ENCODE measurements around the gene TRPM6.

DNA sequence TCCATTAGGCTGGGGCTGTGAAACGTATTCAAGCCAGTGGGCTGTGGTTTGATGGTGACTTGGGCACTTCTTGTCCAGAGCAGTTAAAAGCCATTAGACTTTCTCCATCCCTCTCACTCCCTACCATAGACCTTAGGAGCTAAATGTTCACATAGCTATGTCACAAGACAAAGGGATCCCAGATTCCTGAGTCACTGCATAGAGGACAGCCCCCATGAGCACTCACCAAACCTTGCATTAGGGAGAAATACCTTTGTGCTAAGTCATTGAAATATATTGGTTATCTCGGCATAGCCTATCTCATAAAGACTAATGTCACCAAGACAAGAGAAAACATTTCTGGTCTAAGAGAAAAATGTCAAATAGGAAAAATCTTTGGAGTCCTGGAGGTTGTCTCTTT lies 104.3 kb downstream of the TRPM6 start:
- TF ChIP-seq, protein P1, sequence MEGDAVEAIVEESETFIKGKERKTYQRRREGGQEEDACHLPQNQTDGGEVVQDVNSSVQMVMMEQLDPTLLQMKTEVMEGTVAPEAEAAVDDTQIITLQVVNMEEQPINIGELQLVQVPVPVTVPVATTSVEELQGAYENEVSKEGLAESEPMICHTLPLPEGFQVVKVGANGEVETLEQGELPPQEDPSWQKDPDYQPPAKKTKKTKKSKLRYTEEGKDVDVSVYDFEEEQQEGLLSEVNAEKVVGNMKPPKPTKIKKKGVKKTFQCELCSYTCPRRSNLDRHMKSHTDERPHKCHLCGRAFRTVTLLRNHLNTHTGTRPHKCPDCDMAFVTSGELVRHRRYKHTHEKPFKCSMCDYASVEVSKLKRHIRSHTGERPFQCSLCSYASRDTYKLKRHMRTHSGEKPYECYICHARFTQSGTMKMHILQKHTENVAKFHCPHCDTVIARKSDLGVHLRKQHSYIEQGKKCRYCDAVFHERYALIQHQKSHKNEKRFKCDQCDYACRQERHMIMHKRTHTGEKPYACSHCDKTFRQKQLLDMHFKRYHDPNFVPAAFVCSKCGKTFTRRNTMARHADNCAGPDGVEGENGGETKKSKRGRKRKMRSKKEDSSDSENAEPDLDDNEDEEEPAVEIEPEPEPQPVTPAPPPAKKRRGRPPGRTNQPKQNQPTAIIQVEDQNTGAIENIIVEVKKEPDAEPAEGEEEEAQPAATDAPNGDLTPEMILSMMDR (IDR thresholded peaks at IDR 0.05; ENCODE audit: low read length) = no peak
- TF ChIP-seq EZH2phosphoT487 (IDR thresholded peaks at IDR 0.05; ENCODE audit: low read length) (no peak), EZH2 (optimal IDR thresholded peaks at IDR 0.05; ENCODE audit: low read depth, low read length) (no peak)
